ENCODE results near the gene ANGPTL1. TPM values are rescaled to one million over a fixed set of nuclear protein-coding genes. Genes with fewer than 3 reads are reported as not detected.
A peak's percentile ranks its signal among the peaks of the same experiment; 100 is the strongest.

The ANGPTL1 gene
- total RNA-seq, 1 donor from 2014 or later: 11.5 TPM

GRCh38 chr1:178868706-178869105, 2.2 kb downstream of the ANGPTL1 start:
- DNase-seq: no peak

GRCh38 chr1:178867670-178868069, 3.2 kb downstream of the ANGPTL1 start:
- Histone ChIP-seq H3K9me3 (replicated peaks) (no peaks in the 10 kb centered on the region), H3K4me3 (peak overlapping the region; percentile 56), H3K4me1 (peaks cover 45% of the 10 kb centered on the region), H3K27me3 (ENCODE audit: low read depth) (no peaks in the 10 kb centered on the region), H3K27ac (replicated peaks) (peak overlapping the region; percentile 64), H3K36me3 (no peaks in the 10 kb centered on the region)
- intact Hi-C loops (cut with micrococcal nuclease): no loop called here
- TF ChIP-seq CTCF (IDR thresholded peaks at IDR 0.05; ENCODE audit: borderline replicate concordance): no peak
- DNase-seq: no peak

More at GRCh38 chr1:178868706-178869105, 2.2 kb downstream of the ANGPTL1 start:
- Histone ChIP-seq H3K4me1 (peaks cover 45% of the 10 kb centered on the region), H3K9me3 (replicated peaks) (no peaks in the 10 kb centered on the region), H3K27me3 (ENCODE audit: low read depth) (no peaks in the 10 kb centered on the region), H3K36me3 (no peaks in the 10 kb centered on the region), H3K4me3 (peak overlapping the region; percentile 56), H3K27ac (replicated peaks) (peak overlapping the region; percentile 64)
- TF ChIP-seq CTCF (IDR thresholded peaks at IDR 0.05; ENCODE audit: borderline replicate concordance): no peak
- intact Hi-C loops (cut with micrococcal nuclease): no loop called here

GRCh38 chr1:178864326-178864725, 6.6 kb downstream of the ANGPTL1 start:
- intact Hi-C loops (cut with micrococcal nuclease): no loop called here
- peaks cover 12% of the 10 kb centered on the region for H3K4me1 ChIP-seq
- no peak for DNase-seq
- H3K9me3 ChIP-seq (replicated peaks): no peaks in the 10 kb centered on the region
- H3K4me3 ChIP-seq: no peak overlapping the region
- H3K27ac ChIP-seq (replicated peaks): no peak overlapping the region
- no peaks in the 10 kb centered on the region for H3K36me3 ChIP-seq
- no peaks in the 10 kb centered on the region for H3K27me3 ChIP-seq (ENCODE audit: low read depth)
- TF ChIP-seq CTCF (IDR thresholded peaks at IDR 0.05; ENCODE audit: borderline replicate concordance): no peak

GRCh38 chr1:178862864-178863263, 8.0 kb downstream of the ANGPTL1 start:
- Histone ChIP-seq H3K4me3 (no peak overlapping the region), H3K9me3 (replicated peaks) (no peaks in the 10 kb centered on the region), H3K27me3 (ENCODE audit: low read depth) (no peaks in the 10 kb centered on the region), H3K4me1 (peaks cover 4% of the 10 kb centered on the region), H3K36me3 (no peaks in the 10 kb centered on the region), H3K27ac (replicated peaks) (no peak overlapping the region)
- no peak for TF ChIP-seq CTCF (IDR thresholded peaks at IDR 0.05; ENCODE audit: borderline replicate concordance)
- no peak for DNase-seq
- intact Hi-C loops (cut with micrococcal nuclease): no loop called here

GRCh38 chr1:178862416-178862815, 8.5 kb downstream of the ANGPTL1 start:
- H3K4me3 ChIP-seq: no peak overlapping the region
- no peaks in the 10 kb centered on the region for H3K27me3 ChIP-seq (ENCODE audit: low read depth)
- TF ChIP-seq CTCF (IDR thresholded peaks at IDR 0.05; ENCODE audit: borderline replicate concordance): no peak
- DNase-seq: no peak
- H3K9me3 ChIP-seq (replicated peaks): no peaks in the 10 kb centered on the region
- no peak overlapping the region for H3K27ac ChIP-seq (replicated peaks)
- H3K4me1 ChIP-seq: peaks cover 4% of the 10 kb centered on the region
- no peaks in the 10 kb centered on the region for H3K36me3 ChIP-seq
- intact Hi-C loops (cut with micrococcal nuclease): no loop called here

- no peak for DNase-seq
- no peak for TF ChIP-seq CTCF (IDR thresholded peaks at IDR 0.05; ENCODE audit: borderline replicate concordance)
- H3K27me3 ChIP-seq (ENCODE audit: low read depth): no peaks in the 10 kb centered on the region
- H3K4me3 ChIP-seq: no peak overlapping the region
- no peaks in the 10 kb centered on the region for H3K4me1 ChIP-seq
- no peaks in the 10 kb centered on the region for H3K36me3 ChIP-seq
- H3K27ac ChIP-seq (replicated peaks): no peak overlapping the region
- H3K9me3 ChIP-seq (replicated peaks): no peaks in the 10 kb centered on the region
- intact Hi-C loops (cut with micrococcal nuclease): no loop called here
These were observed 13.8 kb downstream of the ANGPTL1 start for GRCh38 chr1:178857126-178857525.

All from left ventricle myocardium inferior (tissue), 1 donor.